ENCODE results near the gene DAPK1. TPM values are rescaled to one million over a fixed set of nuclear protein-coding genes. Genes with fewer than 3 reads are reported as not detected.
A peak's percentile ranks its signal among the peaks of the same experiment; 100 is the strongest.

DAPK1 gene
- total RNA-seq, 1 experiment from 2014 or later, result 133 TPM

DNA sequence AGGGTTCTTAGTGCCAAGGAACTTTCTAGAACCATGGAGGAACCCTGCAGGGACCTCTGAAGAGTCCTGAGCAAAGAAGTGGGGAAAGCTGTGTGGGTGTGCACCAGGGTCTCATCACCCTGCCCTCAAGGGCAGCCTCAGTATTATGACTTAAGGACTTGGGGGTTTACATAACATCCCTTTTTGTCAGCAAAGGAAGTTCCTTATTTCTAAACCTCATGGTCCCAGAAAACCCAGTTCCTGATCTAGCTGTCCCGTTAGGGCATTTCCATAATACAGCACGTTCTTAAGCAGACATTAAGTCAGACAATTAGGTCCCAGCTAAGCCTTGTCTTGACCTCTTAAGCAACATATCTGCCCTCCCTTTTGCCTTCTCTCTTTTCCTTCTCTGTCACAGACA lies 57.3 kb downstream of the DAPK1 start:
- intact Hi-C loops (cut with micrococcal nuclease; ENCODE audit: unreplicated experiment), result no loop called here
- Mint-ChIP-seq H3K27me3 (ENCODE audit: unreplicated experiment) (no peaks in the 10 kb centered on the region), H3K4me1 (ENCODE audit: low read depth, unreplicated experiment) (peaks cover 30% of the 10 kb centered on the region), H3K9me3 (ENCODE audit: low read depth, unreplicated experiment) (no peaks in the 10 kb centered on the region), H3K4me3 (ENCODE audit: low read depth, unreplicated experiment) (no peak overlapping the region), H3K27ac (ENCODE audit: unreplicated experiment) (no peak overlapping the region), H3K36me3 (ENCODE audit: insufficient read depth, unreplicated experiment) (peaks cover 6% of the 10 kb centered on the region)
- no peak for DNase-seq
- CTCF ChIA-PET, result no interaction called here
- no TSS peak for BruUV-seq (replicated peaks)
- TF ChIP-seq, protein P1, sequence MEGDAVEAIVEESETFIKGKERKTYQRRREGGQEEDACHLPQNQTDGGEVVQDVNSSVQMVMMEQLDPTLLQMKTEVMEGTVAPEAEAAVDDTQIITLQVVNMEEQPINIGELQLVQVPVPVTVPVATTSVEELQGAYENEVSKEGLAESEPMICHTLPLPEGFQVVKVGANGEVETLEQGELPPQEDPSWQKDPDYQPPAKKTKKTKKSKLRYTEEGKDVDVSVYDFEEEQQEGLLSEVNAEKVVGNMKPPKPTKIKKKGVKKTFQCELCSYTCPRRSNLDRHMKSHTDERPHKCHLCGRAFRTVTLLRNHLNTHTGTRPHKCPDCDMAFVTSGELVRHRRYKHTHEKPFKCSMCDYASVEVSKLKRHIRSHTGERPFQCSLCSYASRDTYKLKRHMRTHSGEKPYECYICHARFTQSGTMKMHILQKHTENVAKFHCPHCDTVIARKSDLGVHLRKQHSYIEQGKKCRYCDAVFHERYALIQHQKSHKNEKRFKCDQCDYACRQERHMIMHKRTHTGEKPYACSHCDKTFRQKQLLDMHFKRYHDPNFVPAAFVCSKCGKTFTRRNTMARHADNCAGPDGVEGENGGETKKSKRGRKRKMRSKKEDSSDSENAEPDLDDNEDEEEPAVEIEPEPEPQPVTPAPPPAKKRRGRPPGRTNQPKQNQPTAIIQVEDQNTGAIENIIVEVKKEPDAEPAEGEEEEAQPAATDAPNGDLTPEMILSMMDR (IDR thresholded peaks at IDR 0.05; ENCODE audit: unreplicated experiment), result no peak

DNA sequence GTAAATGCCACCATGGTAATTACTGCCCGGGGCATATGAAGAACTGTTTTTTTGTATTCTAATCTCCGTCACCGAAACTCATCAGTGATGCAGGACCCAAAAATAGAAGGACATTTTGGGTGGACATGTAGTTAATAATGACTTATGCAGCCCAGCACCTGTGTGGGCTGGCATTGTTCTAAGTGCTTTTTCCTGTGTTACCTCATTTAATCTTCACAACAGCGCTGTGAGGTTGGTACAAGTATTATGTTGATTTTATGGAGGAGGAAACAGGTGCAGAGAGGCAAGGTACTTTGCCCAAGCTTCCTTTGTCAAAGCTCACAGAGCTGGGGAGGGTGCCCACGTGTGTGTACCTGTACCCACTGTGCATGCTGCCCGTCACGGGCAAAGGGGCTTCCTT lies 58.4 kb downstream of the DAPK1 start:
- Mint-ChIP-seq H3K36me3 (ENCODE audit: insufficient read depth, unreplicated experiment) (peaks cover 17% of the 10 kb centered on the region), H3K27me3 (ENCODE audit: unreplicated experiment) (no peaks in the 10 kb centered on the region), H3K4me1 (ENCODE audit: low read depth, unreplicated experiment) (peaks cover 38% of the 10 kb centered on the region), H3K27ac (ENCODE audit: unreplicated experiment) (no peak overlapping the region), H3K9me3 (ENCODE audit: low read depth, unreplicated experiment) (no peaks in the 10 kb centered on the region), H3K4me3 (ENCODE audit: low read depth, unreplicated experiment) (no peak overlapping the region)
- intact Hi-C loops (cut with micrococcal nuclease; ENCODE audit: unreplicated experiment), result no loop called here
- DNase-seq, result no peak
- CTCF ChIA-PET, result interaction anchor here (0.7 to 1.2 kb wide), 2 partner anchors 11 to 15 kb away, joined by 3 read pairs; no protein-coding TSS in a partner anchor
- no TSS peak for BruUV-seq (replicated peaks)
- TF ChIP-seq, protein P1 (IDR thresholded peaks at IDR 0.05; ENCODE audit: unreplicated experiment), result no peak

DNA sequence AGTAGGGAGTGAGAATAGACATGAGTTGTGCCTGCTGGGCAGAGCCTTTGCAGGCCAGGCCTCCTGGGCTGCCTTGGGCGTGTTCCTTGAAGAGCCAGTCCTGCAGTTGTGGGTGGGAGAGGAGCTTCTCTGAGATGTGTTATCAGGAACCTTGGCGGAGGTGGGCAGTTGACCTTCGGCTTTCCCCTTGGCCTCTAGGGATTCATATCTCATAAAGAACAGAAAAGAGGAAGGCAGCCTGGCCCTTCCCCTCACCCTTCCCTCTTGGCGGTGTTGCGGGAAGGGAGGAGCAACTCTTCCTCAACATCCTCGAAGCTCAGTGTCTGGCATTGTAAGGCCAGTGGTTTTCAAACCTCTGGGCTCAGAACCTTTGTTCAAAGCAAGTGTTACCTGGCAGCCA lies 59.2 kb downstream of the DAPK1 start:
- TF ChIP-seq, protein P1 (IDR thresholded peaks at IDR 0.05; ENCODE audit: unreplicated experiment), result no peak
- H3K27me3 Mint-ChIP-seq (ENCODE audit: unreplicated experiment), result no peaks in the 10 kb centered on the region
- no peaks in the 10 kb centered on the region for H3K9me3 Mint-ChIP-seq (ENCODE audit: low read depth, unreplicated experiment)
- BruUV-seq (replicated peaks), result no TSS peak
- DNase-seq, result no peak
- no peak overlapping the region for H3K27ac Mint-ChIP-seq (ENCODE audit: unreplicated experiment)
- CTCF ChIA-PET, result interaction anchor here (1.2 kb wide), 1 partner anchor 12 kb away, joined by 3 read pairs; no protein-coding TSS in a partner anchor
- H3K36me3 Mint-ChIP-seq (ENCODE audit: insufficient read depth, unreplicated experiment), result peaks cover 20% of the 10 kb centered on the region
- H3K4me1 Mint-ChIP-seq (ENCODE audit: low read depth, unreplicated experiment), result peaks cover 38% of the 10 kb centered on the region
- intact Hi-C loops (cut with micrococcal nuclease; ENCODE audit: unreplicated experiment), result no loop called here
- no peak overlapping the region for H3K4me3 Mint-ChIP-seq (ENCODE audit: low read depth, unreplicated experiment)

DNA sequence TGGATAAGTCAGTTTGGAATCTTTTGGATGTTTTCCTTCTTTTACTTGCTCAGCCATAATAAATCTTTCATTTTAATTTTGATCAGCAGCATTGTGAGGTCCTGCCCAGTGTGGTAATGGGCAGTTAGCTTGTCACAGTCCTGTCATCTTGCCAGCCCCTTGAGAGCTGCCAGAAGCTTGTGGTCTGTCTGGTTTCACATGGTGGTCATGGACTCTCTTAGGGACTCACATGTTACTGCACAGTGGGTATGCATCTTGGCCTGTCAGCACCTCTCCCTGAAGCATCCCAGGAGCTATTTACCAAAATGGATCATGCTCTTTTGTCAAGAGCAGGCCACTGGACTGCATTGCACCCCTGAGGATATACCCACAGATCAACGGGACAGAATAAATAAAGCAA lies 60.3 kb downstream of the DAPK1 start:
- Mint-ChIP-seq H3K36me3 (ENCODE audit: insufficient read depth, unreplicated experiment) (peaks cover 20% of the 10 kb centered on the region), H3K4me1 (ENCODE audit: low read depth, unreplicated experiment) (peaks cover 38% of the 10 kb centered on the region), H3K4me3 (ENCODE audit: low read depth, unreplicated experiment) (no peak overlapping the region), H3K9me3 (ENCODE audit: low read depth, unreplicated experiment) (no peaks in the 10 kb centered on the region), H3K27ac (ENCODE audit: unreplicated experiment) (peak overlapping the region; percentile 50), H3K27me3 (ENCODE audit: unreplicated experiment) (no peaks in the 10 kb centered on the region)
- DNase-seq, result no peak
- CTCF ChIA-PET, result no interaction called here
- BruUV-seq (replicated peaks), result no TSS peak
- intact Hi-C loops (cut with micrococcal nuclease; ENCODE audit: unreplicated experiment), result no loop called here
- TF ChIP-seq, protein P1 (IDR thresholded peaks at IDR 0.05; ENCODE audit: unreplicated experiment), result no peak

Data from Calu3 (cell line).